HTR-8/SVneo (cell line): ENCODE results near the gene HMCN2.

Source experiments
- DNase-seq: peaks from one replicate; pipeline ENCODE4 v3.0.0; 2011; ENCODE audit warnings: low spot score, mixed read lengths; ENCODE audit not compliant: insufficient read length
- FAIRE-seq: peaks from 2 replicates; lab custom pipeline; 2011; peaks lifted over from hg19 to GRCh38; lab: Jason Lieb, UNC

The HMCN2 gene

GRCh38 chr9:130451509-130452388 lies 186.2 kb downstream of the HMCN2 start:
- FAIRE-seq = peak; percentile 97
- DNase-seq = peak; percentile 91

GRCh38 chr9:130452835-130453234 lies 187.3 kb downstream of the HMCN2 start:
- DNase-seq (no peak), FAIRE-seq (no peak)

- DNase-seq = peak; percentile 41
- no peak for FAIRE-seq
Observed at GRCh38 chr9:130453487-130453886, 187.9 kb downstream of the HMCN2 start.

GRCh38 chr9:130454096-130454811 lies 188.7 kb downstream of the HMCN2 start:
- DNase-seq (no peak), FAIRE-seq (peak; percentile 90)

GRCh38 chr9:130454812-130455325 lies 189.3 kb downstream of the HMCN2 start:
- FAIRE-seq = no peak
- no peak for DNase-seq

- FAIRE-seq = no peak
- DNase-seq = no peak
Observed at GRCh38 chr9:130458027-130458803, 192.7 kb downstream of the HMCN2 start.

- no peak for FAIRE-seq
- DNase-seq = no peak
Observed at GRCh38 chr9:130458804-130459067, 193.2 kb downstream of the HMCN2 start.

- FAIRE-seq (no peak), DNase-seq (no peak)
Observed at GRCh38 chr9:130459151-130459550, 193.6 kb downstream of the HMCN2 start.

- FAIRE-seq (no peak), DNase-seq (no peak)
Observed at GRCh38 chr9:130459941-130460669, 194.5 kb downstream of the HMCN2 start.

GRCh38 chr9:130461218-130461630 lies 195.7 kb downstream of the HMCN2 start:
- DNase-seq = peak; percentile 59
- FAIRE-seq = no peak

- DNase-seq (no peak), FAIRE-seq (no peak)
Observed at GRCh38 chr9:130461731-130462130, 196.2 kb downstream of the HMCN2 start.

- no peak for FAIRE-seq
Observed at GRCh38 chr9:130462685-130463540, 197.4 kb downstream of the HMCN2 start.

GRCh38 chr9:130463763-130464745 lies 198.5 kb downstream of the HMCN2 start:
- DNase-seq (no peak), FAIRE-seq (no peak)

More at GRCh38 chr9:130462685-130463540, 197.4 kb downstream of the HMCN2 start:
- DNase-seq = no peak

- FAIRE-seq = no peak
Observed at GRCh38 chr9:130465383-130466096, 200.0 kb downstream of the HMCN2 start.

GRCh38 chr9:130466537-130467217 lies 201.1 kb downstream of the HMCN2 start:
- DNase-seq (no peak), FAIRE-seq (no peak)

More at GRCh38 chr9:130465383-130466096, 200.0 kb downstream of the HMCN2 start:
- DNase-seq = no peak

- no peak for DNase-seq
- no peak for FAIRE-seq
Observed at GRCh38 chr9:130467316-130467715, 201.8 kb downstream of the HMCN2 start.

- DNase-seq (no peak), FAIRE-seq (no peak)
Observed at GRCh38 chr9:130468566-130468965, 203.0 kb downstream of the HMCN2 start.
